HT-29 (cell line): ENCODE results near the gene SYNJ2. TPM values are rescaled to one million over a fixed set of nuclear protein-coding genes. Genes with fewer than 3 reads are reported as not detected.

ENCODE experiments used
- DNase-seq: peaks from one replicate; pipeline ENCODE4 v3.0.0-alpha.2; 2015; ENCODE audit warnings: low spot score
- total RNA-seq: library from RNA; depleted of rRNA; stranded (reverse); fragments of >200 nt; shearing (Covaris generic); gene quantifications from 2 replicates; pipeline ENCODE4 v1.2.3, GENCODE V29; 2014

Gene SYNJ2
- total RNA-seq, 1 experiment from 2014 or later, result 27.5 TPM

- DNase-seq, result no peak
Observed at GRCh38 chr6:158039178-158039557, 57.5 kb downstream of the SYNJ2 start.

- no peak for DNase-seq
Observed at GRCh38 chr6:158039571-158040050, 57.9 kb downstream of the SYNJ2 start.

GRCh38 chr6:158040051-158040803 lies 58.6 kb downstream of the SYNJ2 start:
- peak; percentile 35 for DNase-seq

- DNase-seq, result no peak
Observed at GRCh38 chr6:158040804-158041347, 59.2 kb downstream of the SYNJ2 start.

GRCh38 chr6:158041370-158041769 lies 59.7 kb downstream of the SYNJ2 start:
- no peak for DNase-seq

- no peak for DNase-seq
Observed at GRCh38 chr6:158041788-158042187, 60.1 kb downstream of the SYNJ2 start.

GRCh38 chr6:158042245-158042798 lies 60.7 kb downstream of the SYNJ2 start:
- DNase-seq, result peak; percentile 69

- DNase-seq, result no peak
Observed at GRCh38 chr6:158043008-158043407, 61.3 kb downstream of the SYNJ2 start.

- DNase-seq, result peak; percentile 58
Observed at GRCh38 chr6:158043586-158044524, 62.2 kb downstream of the SYNJ2 start.

- DNase-seq, result no peak
Observed at GRCh38 chr6:158044525-158044888, 62.8 kb downstream of the SYNJ2 start.

GRCh38 chr6:158046201-158047126 lies 64.8 kb downstream of the SYNJ2 start:
- no peak for DNase-seq

GRCh38 chr6:158047127-158047518 lies 65.5 kb downstream of the SYNJ2 start:
- no peak for DNase-seq

- DNase-seq, result no peak
Observed at GRCh38 chr6:158047563-158048323, 66.1 kb downstream of the SYNJ2 start.

GRCh38 chr6:158048589-158048988 lies 66.9 kb downstream of the SYNJ2 start:
- DNase-seq, result no peak

- DNase-seq, result no peak
Observed at GRCh38 chr6:158049055-158050028, 67.7 kb downstream of the SYNJ2 start.

- DNase-seq, result no peak
Observed at GRCh38 chr6:158050107-158050735, 68.6 kb downstream of the SYNJ2 start.

GRCh38 chr6:158050955-158051354 lies 69.3 kb downstream of the SYNJ2 start:
- DNase-seq, result no peak

GRCh38 chr6:158051968-158052367 lies 70.3 kb downstream of the SYNJ2 start:
- no peak for DNase-seq
